GM21576 (cell line): ENCODE results near the gene ACTL7A.
"Not testable (repeated sequence)": the region's sequence is repeated elsewhere in the genome, so short reads cannot be mapped to it uniquely, and the experiment has no call there.

Experiments used
- ATAC-seq: cut with Tn5 transposase; IDR thresholded peaks from one replicate; pipeline ENCODE4 v1.9.1; 2021; ENCODE audit warnings: mild to moderate bottlenecking, moderate library complexity; ENCODE audit not compliant: unreplicated experiment

The ACTL7A gene

DNA sequence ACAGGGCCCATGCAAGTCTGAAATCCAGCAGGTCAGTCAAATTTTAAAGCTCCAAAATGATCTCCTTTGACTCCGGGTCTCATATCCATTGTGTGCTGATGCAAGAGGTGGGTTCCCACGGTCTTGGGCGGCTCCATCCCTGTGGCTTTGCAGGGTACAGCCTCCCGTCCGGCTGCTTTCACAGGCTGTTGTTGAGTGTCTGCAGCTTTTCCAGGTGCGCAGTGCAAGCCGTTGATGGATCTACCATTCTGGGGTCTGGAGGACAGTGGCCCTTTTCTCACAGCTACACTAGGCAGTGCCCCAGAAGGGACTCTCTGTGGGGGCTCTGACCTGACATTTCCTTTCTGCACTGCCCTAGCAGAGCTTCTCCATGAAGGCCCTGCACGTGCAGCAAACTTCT lies 13.8 kb upstream of the ACTL7A start:
- ATAC-seq = not testable (repeated sequence)

DNA sequence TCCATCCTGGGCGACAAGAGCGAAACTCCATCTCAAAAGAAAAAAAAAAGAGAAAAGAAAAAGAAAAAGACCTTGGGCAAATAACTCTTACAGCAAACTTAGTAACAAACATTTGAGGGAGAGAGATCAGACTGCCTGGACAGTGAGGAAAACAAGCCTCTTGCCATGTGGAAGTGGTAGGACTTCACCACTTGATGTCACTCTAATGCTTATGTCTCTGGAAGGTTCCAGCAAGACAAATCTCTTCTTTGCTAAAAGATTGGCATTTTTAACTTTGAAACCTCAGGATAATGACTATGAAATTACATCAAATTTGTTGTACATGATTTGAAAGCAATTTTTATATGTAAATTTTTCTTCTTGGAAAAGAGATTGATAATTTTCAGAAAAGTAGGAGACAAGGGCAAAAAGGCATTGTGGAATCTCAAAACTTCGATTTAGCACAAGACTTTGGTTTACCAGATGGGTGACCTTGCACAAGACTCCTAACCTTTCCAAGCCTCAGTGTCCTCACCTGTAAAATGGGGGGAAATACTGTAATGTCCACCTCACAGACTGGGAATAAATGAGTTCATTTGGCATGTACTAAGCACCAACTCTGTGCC lies 11.7 kb upstream of the ACTL7A start:
- ATAC-seq = no peak

DNA sequence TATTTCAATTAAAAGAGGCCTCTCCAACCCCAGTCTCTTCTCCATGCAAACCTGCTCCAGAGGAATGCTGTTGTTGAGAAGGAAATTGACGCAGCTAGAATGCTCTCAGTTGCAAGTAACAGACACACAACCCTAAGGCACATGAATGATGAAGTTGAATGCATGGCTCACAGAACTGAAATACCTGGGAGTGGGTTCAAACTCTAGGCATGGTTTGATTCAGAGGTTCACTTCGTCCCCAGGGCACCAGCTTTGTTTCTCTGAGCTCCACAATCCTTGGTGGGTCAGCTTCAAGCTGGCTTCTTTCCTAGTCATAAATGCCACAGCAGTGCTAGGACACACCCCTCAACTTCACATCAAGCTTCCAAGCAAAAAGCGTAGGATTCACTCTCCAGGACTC lies 10.9 kb upstream of the ACTL7A start:
- no peak for ATAC-seq

DNA sequence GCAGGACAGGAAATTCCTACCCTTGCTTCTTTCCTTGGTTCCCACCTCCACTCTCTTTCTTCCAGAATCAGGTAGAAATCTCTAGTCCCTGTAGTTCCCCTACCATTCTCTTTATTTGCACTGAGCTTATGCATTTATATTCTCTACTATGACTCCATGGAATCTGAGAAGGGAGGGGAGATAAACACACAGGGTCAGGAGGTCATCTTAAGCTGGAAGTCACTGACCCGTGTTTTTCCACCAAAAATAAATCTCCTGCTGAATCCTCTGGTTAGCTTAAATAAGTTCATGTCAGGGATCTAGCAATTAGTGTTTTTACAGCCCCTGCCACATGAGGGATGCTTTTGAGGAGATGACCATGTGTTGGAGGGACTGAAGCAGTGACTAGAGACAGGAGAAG lies 10.0 kb upstream of the ACTL7A start:
- ATAC-seq = no peak

DNA sequence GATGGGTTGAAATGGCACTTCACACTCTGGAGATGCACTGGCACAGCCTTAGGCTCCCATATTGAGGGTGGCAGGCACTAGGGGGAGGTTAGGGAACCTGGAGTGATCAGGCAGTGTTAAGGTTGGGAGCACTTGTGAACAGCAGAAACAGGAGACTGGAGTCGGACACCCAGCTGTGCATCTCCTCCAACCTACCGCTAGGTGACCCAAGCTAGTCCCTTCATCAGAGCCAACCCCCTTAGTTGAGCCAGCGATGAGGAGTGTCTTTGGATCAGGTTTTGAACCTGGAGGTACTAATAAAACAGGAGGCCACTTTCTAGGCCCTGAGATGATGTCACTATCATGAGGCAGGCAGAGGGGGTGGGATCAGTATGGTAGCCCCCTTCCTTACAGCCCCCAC lies 8.0 kb upstream of the ACTL7A start:
- no peak for ATAC-seq

DNA sequence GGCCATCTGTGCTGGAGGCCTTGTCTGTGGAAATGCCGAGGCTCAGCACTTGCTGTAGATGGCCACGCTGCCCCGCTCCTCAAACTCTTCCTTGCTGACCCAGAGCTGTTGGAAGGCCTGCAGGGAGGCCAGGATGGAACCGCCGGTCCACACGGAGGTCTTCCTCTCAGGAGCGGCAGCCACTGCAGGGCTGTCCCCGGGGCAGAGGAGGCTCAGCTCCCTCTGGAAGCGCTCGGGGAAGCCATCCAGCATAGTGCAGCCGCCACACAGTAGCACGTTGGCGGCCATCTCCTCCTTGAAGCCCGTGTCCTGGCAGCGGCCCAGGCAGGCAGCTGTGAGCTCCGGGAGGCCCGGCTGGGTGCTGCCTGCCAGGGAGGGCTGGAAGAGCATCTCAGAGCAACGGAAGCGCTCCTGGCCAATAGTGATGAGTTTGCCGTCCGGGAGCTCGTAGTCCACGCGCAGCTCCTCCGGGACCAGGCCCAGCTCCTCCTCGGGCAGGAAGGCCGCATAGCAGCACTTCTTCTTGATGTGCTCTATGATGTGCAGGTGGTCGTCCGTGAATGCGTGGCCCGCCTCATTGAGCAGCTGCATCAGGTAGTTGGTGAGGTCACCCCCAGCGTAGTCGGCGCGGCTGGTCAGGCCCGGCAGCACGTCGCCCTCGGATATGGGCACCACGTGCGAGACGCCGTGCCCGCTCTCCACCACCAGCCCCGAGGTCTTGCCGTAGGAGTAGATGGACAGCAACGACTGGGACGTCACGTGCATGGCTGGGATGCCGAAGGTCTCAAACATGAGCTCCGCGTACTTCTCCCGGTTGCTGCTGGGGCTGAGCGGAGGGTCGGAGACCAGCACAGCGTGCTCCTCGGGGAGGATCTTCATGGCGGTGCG lies 7.2 kb upstream of the ACTL7A start:
- ATAC-seq = no peak

DNA sequence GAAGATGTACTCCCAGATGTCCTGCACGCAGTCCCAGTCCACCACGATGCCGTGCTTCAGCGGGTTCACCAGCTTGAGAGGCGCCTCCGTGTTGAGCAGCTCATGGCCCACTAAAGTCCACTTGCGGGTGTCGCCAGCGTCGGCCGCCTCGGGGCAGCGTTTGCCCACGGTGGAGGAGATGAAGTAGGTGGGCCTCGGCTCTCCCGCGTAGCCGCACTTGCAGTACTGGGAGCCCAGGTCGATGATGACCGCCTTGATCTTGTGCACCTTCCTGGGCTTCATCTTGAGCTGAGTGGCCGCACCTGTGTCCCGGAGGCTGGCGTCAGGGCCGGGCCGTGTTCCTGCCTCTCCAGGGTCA lies 6.6 kb upstream of the ACTL7A start:
- no peak for ATAC-seq

DNA sequence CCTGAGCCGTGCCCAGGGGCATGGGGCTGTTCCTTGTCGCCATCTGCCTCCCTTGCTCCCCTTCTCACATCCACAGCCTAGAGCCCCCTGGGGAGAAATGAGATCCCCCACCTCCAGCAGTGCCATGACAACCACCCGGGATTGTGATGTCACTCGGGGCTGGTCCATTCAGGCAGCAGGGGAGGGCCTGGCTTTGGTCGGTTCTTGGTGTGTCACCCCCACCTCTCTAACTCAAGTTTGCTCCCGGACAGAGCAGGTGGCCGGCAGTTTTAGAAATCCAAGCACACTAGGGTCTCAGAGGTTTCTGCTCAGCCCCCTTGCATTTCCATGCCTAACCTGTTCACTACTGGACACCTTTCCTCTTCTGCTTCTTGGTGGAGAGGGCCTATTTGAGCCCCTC lies 6.2 kb upstream of the ACTL7A start, which contains the start of gene ACTL7B:
Gene ACTL7B (minus strand): TSS at position 99 of the 400 bp plus-strand sequence. CDS start 56 bp downstream, at position 43.
- no peak for ATAC-seq

DNA sequence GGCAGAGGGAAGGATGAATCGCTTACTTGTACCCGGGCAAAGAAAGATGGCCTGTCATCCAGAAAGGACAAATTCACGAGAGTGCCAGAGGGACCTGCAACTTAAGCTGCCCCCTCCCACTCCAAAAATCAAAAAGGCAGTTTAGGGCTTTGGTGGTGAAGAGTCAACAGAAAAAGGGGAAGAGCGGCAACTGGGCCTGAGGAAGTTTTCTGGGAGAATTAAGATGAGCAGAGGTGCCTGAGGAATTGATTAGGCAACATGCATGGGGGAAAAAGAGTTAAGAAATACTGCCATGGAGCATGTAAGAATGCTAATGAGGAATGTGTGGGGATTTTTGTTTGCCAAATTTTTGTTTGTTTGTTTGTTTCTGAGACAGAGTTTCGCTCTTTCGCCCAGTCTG lies 4.5 kb upstream of the ACTL7A start:
- no peak for ATAC-seq

DNA sequence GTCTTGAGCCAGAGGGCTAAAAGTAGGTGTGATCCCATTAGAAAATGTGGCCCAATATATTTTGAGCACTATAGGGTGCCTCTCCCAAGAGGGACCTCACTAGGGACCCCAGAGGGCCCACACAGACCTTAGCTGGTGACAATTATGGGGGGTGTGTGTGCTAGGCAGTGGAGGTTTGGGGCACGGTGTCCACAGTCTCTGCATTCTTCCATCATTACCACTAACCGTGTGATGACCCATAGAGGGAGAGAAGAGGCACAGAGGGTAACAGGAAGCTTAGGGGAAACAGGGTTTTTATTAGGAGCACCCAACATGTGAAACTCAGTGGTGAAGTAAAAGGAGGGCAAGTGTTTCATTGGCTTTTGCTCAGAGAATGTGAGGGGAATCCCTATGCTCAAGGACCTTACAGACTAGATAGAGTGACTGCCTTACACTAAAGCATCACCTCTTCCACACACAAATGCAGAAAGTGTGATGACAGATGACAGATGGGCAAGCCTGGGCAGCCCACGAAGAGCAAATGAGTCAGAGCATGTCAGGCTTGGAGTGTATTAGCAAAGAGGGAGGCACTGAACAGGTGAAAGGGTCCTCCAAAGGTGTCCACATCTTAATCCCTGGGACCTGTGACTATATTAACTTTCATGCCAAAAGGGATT lies 2.5 kb upstream of the ACTL7A start:
- ATAC-seq = peak; percentile 54

DNA sequence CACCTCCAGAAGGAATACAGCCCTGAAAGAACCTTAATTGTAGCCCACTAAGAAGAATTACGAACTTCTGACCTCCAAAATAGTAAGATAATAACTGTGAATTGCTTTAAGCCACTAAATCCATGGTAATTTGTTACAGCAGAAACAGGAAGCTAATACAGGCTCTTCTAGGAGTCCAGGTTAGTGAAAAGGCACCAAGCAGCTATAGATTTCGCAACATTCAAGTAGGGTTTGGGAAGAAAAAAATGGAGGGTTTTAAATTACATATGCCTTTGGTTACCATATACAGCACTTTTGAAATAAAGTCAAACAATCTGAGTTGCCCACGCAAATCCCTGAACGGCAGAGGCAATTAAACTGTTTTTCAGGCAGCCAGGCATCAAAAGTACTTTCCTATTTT lies 1.7 kb upstream of the ACTL7A start:
- no peak for ATAC-seq

DNA sequence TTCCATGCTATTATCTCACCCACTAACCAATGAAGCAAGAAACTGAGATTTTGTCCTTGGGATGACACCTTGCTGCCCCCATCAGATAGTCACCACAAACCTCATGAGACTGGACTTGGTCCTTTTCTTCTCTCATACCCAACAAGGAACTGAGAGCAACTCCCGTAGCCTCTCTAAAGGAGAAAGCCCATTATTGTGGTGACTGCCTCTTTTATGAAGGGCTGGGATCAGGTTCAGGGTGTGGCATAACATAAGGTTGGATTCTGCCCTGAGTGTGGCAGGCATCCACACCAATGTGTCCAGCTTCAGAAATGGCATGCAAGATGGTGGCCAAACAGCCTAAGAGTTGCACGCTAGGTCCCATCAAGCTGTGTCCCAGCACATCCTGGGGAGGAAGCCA lies 1.3 kb upstream of the ACTL7A start:
- ATAC-seq = no peak

DNA sequence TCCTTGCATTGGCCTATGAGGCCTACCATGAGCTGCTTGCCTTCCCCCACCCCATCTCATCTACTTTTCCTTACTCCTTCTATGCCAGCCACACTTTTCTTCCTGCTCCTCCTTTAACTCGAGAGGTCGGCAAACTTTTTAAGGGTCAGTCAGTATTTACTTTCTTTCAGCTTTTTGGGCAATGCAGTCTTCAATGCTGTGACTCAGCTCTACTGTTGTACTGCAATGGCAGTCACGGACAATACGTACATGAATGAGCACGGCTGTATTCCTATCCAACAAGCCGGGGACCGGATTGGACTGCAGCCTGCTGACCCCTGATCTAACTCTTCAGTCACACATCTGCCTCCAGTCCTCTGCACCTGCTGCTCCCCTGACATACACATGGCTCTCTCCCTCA lies 602 bp upstream of the ACTL7A start:
- ATAC-seq = no peak

DNA sequence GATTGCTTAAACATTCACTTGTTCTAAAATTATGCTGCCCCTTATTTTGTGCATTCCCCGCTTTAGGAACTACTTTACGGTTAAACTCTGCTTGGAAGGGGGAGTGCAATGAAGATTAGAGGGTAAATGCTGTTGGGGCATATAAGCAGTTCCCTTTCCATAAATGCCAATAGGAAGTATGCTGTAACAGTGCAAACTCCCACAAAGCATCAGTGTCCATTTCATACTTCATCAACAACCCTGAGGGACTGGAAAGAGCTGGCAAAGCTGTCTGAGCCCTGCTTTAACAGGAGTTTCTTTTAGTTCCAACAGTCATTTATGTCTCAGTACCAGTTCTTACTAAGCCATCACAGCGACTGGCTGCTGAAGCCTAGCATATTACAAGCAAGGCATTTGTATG lies 1.8 kb downstream of the ACTL7A start:
- no peak for ATAC-seq

DNA sequence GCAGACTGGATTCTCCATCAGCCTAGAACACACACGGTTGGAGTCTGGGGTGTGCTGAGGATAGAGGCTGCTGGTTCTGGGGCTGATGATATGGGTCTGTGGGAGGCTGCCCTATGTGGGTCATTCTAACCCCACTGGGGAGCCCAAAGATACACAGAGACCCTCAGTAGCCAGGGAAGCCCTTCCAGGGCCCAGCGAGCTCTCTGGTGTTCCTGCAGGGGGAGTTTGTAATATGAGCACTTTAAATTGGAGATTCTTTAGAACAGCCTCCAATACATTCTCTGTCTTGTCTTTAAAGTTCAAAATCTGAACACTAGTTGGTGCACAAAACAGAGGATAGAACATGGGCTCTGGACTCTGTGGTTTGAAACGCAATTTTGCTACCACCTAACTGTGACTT lies 2.4 kb downstream of the ACTL7A start:
- no peak for ATAC-seq

DNA sequence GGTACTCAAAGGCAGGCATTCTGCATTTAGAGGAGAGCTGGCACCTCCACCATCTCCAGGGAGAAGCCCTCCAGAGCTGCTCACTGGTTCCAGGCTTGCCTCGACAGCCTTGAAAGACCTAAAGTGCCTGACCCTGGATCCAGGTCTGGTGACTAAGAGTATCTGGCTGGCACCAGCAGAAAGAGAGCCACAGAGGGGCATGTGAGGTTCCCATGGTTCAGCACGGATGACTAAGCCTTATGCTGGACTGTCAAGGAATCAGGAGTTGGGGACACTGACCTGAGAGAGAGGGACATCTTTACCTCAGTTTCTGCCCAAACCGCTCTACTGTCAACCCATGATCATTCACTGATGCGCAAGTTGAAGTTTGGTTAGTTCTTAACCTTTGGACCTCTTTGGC lies 3.0 kb downstream of the ACTL7A start:
- no peak for ATAC-seq

DNA sequence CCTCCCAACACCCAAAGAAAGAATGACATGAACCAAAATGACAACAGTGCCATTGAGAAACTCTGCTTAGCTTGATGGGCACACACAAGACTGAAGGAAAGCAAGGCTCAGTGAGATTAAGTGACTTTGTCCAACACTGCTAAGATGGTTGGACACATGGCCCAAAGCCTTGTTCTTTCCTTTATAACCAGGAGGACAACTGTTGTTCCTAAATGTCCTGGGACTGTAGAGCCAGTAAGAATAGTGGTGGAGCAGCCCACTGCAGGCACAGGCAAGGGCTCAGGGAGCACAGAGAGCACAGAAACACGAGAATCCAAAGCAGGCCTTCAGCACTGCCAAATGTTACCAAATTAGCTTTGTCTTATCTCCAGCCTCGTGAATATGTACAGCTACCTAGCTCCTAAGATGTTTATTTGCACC lies 3.9 kb downstream of the ACTL7A start:
- no peak for ATAC-seq

DNA sequence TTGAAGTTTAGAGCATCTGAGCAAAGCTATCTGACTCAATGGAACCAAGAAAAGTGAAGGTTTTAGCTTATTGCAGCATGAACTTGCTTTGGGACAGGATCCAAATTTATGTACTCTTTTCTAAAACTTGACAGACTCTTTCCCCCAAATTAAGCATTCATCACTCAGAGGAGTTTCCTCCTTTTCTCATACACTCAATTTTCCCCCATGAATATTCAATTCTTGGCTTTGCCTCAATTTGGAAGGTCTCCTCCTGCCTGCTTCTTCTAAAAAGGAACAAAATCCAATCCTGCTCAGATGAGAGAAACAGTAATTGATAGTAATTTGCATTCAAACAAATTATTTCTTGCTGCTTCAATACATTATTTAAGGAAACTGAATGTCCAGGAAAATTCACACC lies 5.0 kb downstream of the ACTL7A start:
- ATAC-seq = no peak

DNA sequence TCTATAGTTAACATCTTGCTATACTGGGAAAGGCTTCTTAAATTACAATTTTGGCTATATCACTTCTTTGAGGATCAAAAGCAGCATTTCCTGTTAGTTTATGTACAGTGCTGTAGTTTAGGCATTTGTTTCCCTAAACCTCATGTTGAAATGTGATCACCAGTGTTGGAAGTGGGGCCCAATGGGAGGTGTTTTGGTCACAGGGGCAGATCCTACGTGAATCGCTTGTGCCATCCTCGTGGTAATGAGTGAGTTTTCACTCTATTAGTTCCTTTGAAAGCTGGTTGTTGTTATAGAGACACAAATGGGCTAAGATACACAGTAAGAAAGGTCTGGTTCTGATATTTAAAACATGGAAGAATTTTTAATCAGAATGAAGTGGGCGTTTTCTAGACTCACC lies 5.8 kb downstream of the ACTL7A start:
- no peak for ATAC-seq

DNA sequence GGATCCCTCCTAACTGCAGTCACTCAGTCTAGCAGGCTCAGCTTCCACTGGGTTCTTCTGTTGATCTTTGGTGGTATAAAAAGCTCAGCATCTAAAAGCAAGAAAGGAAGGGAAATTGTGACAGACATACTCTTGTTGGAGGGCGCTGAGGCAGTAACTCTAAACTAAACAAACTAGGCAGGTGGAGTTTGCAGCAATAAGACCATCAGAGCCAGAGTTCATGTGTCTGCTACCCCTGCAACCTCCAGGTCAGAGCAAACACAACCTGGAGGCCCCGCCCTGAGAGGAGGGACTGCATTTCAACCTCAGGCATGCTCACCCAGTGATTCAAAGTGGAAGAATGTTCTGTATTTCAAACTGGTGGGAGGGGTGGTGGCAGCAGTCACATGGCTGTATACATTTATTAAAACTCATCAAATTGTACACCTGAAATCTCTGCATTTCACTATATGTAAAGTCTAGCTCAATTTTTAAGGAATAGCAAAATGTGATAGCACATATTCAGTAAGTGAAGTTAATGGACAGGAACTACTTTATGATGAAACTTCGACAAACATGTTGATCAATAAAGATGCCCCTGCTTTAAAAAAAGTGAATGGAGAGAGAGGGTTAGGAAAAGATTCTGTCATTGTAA lies 7.1 kb downstream of the ACTL7A start:
- ATAC-seq = no peak

DNA sequence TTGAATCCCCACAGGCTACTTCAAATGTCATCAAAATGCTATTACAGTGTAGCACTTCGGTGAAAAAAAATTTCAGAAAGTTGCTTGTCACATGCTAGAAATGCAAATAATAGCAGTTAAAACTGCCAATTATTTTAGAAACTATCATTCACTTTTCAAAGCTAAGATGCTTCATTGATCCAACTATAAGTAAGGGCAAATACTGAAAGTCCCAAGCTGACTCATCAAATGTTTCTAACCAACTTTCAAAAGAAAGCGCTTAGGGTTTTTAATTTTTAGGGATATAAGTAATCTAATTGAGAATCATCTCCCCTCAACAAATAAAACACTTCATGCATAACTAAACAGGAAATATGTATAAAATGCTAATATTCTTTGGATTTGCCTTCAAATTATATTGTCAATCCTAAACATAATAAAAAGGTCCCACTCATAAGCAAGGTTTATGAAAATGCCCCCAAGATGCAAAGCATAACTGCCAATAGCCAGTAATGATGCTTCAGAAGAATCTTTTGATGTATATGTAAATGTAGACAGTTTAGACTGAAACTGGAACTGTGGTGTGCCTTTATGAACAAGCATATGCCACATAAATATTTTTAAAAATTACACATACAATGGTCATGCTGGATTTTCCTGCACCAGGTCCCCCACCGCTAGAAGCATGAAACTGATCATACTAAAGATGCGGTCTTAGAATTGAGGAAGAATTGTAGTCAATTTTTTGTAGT lies 12.2 kb downstream of the ACTL7A start:
- no peak for ATAC-seq
